Upper lobe of left lung (tissue), 4 donors: ENCODE data around the gene NASP.

Experiments used
- CTCF ChIP-seq, 6 experiments: fragments of 450-650 bp in 4 of 6; fragments of 200-600 bp in 2 of 6; sonication (generic) in 2 of 6; IDR thresholded peaks; one replicate each; pipeline ENCODE4 v1.5.1; 2016 to 2019; ENCODE audit warnings: antibody characterized with exemption in 6 of 6
- POLR2A ChIP-seq, 4 donors: fragments of 450-650 bp; IDR thresholded peaks; one replicate each; pipeline ENCODE4 v1.5.1; 2016 to 2017; ENCODE audit warnings: antibody characterized with exemption in 4 of 4, mild to moderate bottlenecking in 2 of 4
- POLR2AphosphoS5 ChIP-seq, 2 donors: sonication (generic); formaldehyde crosslinking; IDR thresholded peaks; one replicate each; pipeline ENCODE4 v1.5.1; 2017; ENCODE audit warnings: antibody characterized with exemption in 2 of 2

GRCh38 chr1:45656573-45657226 lies 72.9 kb downstream of the NASP start:
- TF ChIP-seq CTCF (IDR thresholded peaks at IDR 0.05) (no peak), POLR2A (IDR thresholded peaks at IDR 0.05) (no peak), POLR2AphosphoS5 (IDR thresholded peaks at IDR 0.05) (no peak)
